Lower leg skin (tissue), 3 donors: ENCODE measurements around the gene BFAR.

Source experiments
- CTCF ChIP-seq, 3 donors: fragments of 450-650 bp; IDR thresholded peaks; one replicate each; pipeline ENCODE4 v1.5.1; 2016; ENCODE audit warnings: antibody characterized with exemption in 3 of 3, mild to moderate bottlenecking in 3 of 3, moderate library complexity in 2 of 3
- POLR2A ChIP-seq, 2 donors: fragments of 450-650 bp; IDR thresholded peaks; one replicate each; pipeline ENCODE4 v1.6.1; 2016 to 2017; ENCODE audit warnings: antibody characterized with exemption in 2 of 2, mild to moderate bottlenecking in 1 of 2, moderate library complexity in 1 of 2

GRCh38 chr16:14650629-14651028 is 17.9 kb downstream of the BFAR start:
- no peak for TF ChIP-seq POLR2A (IDR thresholded peaks at IDR 0.05)
- no peak for TF ChIP-seq CTCF (IDR thresholded peaks at IDR 0.05)
